HG03108 (cell line): Measurements from ENCODE around the gene CHST11.
"Not testable (repeated sequence)": the region's sequence is repeated elsewhere in the genome, so short reads cannot be mapped to it uniquely, and the experiment has no call there.

Experiments
- ATAC-seq: cut with Tn5 transposase; IDR thresholded peaks from one replicate; pipeline ENCODE4 v1.9.1; 2021; ENCODE audit warnings: moderate library complexity; ENCODE audit not compliant: unreplicated experiment

The CHST11 gene

DNA sequence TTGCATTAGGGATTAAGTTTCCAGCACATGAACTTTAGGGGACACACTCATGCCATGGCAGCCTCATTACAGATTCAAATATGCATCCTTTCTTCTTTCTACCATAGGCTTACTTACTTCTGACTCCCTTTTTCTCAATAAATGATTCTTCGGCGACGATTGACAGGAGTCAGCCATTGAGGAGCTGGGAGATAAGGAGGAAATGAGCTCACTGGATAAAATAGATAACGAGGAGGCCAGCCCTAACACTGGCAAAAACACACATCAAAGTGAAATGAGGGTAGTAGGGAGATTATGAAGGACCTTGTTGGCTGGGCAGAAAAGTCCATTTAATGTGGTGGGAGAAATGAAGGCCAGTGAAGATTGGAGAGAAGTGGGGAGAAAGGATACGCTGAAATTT is 329.1 kb downstream of the CHST11 start:
- ATAC-seq: no peak

DNA sequence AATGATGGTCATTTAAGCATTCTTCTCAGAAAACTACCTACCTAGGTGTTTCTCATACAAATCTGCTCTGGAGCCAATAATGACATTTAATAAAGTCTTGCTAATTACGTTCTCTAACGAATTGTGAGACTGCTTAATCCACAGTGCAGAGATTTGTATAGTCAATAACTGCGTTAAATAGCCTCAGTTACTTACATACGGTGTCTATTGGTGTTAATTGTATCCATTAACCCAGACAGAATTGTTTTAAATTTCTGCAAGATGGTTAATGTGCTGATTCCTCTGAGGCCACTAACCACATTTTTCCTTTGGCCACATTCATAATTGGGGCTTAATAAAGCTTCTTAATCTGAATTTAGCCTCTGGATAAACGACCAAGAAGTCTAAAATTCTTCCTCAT is 329.6 kb downstream of the CHST11 start:
- ATAC-seq: no peak

DNA sequence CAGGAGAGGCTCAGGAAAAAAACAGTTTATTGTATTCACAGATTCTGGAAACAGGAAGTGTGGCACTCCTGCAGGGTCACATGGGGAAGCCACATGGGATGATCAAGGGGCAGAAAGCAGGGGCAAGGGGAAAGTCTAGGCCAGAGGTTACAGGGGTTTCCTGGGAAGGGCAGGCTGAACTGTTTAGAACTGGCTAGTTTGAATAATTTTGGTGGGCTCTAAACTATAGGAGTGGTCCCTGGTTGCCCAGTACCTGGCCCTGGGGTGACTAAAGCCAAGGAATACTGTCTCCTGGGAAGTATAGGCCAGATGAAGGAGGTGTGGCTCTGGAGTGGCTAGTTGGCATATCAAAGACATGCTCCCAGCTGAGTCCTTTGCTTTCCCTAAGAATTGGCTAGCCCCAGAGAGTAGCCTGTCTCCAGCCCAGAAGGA is 332.1 kb downstream of the CHST11 start:
- no peak for ATAC-seq

DNA sequence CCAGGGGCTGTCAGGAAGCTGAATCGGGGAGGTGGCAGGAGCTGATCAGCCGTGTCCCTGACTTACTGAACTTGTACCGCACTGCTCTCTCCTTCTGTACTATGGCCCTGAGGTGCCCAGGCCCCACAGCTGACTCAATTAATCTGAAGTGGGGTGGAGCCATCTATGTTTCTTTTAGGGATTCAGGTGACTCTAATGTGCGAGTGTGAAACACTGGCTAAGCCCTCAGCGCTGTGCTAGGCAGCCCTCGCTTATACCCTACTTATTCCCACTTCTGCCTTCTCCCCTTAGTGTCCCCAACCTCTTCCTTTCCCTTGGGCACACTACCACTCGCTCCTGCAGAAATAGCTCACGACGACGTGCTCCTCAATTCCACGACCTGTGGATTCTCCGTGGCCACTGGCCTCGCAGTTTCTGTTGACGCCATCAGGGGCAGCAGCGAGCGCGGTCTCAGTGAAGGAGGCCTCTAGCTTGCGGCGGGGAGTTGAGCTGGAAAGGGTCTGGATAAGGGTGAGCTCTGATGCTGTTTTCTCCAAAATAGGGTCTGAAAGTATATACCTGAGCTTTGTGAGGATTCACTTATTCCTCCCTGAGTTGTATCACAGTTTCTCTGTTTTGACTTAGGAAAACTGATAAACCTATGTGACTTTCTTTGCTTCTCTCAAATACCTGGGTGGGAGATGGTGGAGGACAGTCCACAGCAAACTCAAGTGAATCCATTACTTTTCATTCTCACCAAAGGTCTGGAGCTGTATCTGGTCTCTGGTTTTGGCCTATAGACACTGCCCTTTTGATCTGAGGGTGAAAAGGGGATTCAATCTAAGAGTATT is 333.8 kb downstream of the CHST11 start:
- no peak for ATAC-seq

DNA sequence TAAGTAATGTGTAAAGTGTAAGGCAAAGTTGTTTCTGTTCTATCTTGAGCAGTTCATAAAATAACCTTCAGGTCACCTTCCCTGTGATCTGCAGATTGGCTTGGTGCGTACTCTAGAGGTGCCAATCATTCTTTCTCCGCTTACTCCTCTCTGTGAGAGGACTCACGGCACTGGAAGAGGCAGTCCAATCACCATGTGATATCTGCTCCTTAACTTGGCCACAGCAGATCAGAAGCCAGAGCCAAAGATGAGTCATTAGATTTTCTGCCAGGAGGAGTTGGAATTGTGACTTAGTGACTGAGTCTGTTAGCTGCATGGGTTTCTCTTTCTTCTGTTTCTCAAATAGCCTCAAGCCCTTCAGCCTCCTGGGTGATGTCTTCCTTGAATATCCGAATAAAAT is 335.8 kb downstream of the CHST11 start:
- no peak for ATAC-seq

DNA sequence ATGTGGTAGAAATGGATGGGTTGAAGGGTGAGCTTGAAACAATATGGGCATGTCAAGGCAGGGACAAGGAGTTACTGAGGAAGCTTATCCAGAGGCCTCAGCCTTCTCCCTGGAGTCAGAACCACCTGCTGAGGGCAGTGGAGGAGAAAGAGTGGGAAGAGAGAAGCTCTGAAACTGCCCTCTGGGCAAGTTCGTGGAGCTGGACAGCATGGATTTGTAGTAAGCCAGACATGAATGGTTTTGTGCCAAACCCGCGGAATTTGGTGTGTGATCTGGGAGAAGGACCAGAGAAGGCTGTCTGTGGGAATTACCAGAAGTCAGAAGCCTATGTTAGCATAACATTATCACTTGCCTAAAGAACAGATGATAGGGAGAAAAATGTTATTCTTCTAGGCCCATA is 336.5 kb downstream of the CHST11 start:
- ATAC-seq: no peak

DNA sequence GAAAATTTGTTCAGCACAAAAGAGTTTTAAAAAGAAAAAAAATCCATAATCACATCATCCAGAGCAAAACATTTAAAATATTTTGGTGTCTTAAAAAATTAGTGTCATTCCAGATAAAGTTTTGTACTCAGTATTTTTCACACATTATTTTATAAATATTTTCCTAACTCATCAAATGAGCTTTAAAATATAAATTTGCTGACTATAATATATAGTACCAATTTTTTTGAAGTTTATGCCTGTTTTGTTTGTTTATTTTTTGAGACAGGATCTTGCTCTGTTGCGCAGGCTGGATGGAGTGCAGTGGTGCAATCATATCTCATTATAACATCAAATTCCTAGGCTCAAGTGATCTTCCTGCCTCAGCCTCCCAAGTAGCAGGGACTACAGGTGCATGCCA is 337.2 kb downstream of the CHST11 start:
- ATAC-seq: no peak

DNA sequence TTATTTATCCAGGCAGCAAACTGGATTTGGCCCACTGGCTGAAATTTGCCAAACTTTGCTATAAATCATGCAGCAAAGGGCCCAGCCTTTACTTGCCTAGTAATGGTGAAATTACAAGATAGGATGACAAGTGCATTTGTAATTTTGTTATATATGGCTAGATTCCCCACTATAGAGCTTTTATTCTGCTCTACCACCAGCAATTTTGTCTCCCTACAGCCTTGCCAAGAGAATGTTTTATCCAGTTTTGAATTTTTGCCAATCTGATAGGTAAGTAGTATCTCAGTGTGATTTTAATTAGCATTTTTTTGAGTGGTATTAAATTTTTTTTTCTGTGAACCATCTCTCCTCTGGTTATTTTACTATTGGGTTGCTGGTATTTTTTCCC is 339.7 kb downstream of the CHST11 start:
- no peak for ATAC-seq

DNA sequence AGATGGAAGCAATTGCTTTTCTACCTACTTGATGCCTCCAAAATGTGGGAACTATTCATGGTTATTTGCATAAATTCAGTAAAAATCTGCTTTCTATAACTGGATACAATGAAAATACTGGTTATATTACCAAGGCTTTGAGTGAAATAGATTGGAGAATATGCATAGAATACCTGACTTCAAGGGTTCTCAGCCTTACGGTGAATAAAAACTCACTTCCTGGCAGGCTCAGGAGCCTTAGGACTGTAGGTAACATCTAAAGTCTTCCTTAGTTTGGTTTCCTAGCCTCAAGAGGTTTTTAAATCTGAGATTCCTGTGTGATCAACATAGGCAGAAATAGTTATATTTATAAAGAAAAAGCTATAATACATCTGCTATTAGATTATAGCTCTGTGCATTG is 342.7 kb downstream of the CHST11 start:
- ATAC-seq: no peak

DNA sequence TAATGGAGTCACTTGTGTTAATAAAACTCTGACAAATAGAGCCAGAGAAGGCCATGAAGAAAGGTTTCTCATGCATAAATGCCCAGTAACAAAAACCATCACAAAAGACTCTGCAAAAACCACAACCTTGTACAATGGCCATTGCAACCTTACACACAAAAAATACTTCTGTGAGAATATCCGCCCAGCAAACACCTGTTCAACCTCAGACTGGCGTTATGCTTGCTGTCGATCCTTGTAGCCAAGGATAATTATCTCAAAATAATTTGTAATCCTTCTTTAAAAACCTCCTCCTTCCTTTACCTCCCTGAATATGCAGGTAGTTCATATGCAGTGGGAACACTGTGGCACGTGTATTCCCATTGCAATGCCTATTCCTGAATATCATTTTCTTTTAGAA is 344.3 kb downstream of the CHST11 start:
- no peak for ATAC-seq

DNA sequence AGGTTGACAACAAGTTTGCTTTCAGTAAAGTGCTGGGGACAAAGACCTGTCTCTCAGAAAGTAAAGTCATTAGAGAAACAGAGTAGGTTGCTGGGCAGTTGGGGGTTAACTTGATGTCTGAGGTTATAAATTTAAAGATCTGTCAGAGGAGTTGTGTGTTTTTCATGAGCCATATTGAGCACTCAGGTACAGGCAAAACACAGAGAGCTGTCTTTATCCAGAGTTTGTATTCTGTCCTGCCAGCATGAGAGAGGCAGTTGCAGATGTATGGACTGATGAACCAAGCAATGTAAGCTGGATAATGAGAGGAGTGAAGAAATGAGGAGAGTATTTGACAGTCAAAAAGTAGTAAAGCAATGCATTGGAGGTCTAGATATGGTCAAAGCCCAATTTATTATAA is 344.7 kb downstream of the CHST11 start:
- ATAC-seq: no peak

DNA sequence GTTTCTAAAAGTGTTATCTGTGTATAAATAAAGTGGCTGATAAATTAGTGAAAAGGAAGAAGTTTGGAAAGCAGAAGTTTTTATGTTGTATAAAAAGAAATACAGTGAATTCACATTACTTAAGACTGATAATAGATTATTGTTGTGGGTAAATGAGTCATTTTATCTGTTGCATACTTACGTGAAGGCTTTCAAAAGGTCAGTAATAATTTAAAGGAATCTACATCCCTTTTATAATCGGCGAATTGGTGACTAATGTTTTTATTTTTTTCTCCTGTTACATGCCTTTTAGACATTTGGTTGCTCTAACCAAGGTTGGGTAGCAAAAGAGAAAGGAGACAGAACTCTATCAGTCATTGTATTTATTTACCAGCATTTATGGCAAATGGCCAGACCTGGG is 345.5 kb downstream of the CHST11 start:
- no peak for ATAC-seq

DNA sequence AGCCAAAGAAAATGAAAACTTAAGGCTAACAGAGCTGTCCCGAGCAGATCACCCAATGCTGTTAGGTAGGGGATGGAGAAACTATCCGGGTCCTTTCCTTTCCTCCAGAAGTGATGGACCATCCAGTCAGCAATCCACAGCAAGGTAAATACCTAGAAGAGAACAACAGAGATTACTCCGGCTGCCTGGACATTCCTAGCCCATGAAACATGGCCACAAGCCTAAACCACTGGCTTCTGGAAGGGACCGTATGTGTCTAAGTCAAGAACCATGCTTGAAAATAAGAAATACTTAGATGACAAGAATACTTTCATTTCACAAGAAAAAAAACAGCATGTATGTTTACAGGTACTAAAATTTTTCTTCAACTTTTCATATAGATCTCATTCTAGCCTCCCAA is 348.4 kb downstream of the CHST11 start:
- ATAC-seq: no peak

DNA sequence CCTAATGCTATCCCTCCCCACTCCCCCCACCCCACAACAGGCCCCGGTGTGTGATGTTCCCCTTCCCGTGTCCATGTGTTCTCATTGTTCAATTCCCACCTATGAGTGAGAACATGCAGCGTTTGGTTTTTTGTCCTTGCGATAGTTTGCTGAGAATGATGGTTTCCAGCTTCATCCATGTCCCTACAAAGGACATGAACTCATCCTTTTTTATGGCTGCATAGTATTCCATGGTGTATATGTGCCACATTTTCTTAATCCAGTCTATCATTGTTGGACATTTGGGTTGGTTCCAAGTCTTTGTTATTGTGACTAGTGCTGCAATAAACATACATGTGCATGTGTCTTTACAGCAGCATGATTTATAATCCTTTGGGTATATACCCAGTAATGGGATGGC is 349.4 kb downstream of the CHST11 start:
- ATAC-seq: not testable (repeated sequence)

DNA sequence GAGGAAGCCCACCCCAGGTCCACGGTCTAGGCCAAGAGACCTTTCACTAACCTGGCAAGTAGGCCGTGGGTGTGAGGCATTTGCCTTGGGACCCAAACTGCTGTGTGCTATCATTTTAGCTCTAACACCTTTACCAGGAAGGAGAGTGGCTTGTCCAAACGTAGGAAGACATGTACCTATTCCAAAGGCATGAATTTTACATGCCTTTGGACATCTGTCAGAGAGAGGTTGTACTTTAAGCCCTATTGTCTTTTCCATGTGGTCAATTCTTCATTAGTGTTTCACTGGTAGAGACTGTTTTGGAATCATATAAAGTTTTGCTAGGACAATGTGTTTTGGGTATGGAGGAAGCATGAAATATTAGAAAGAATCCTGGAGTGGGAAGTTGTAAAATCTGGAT is 352.5 kb downstream of the CHST11 start:
- no peak for ATAC-seq

DNA sequence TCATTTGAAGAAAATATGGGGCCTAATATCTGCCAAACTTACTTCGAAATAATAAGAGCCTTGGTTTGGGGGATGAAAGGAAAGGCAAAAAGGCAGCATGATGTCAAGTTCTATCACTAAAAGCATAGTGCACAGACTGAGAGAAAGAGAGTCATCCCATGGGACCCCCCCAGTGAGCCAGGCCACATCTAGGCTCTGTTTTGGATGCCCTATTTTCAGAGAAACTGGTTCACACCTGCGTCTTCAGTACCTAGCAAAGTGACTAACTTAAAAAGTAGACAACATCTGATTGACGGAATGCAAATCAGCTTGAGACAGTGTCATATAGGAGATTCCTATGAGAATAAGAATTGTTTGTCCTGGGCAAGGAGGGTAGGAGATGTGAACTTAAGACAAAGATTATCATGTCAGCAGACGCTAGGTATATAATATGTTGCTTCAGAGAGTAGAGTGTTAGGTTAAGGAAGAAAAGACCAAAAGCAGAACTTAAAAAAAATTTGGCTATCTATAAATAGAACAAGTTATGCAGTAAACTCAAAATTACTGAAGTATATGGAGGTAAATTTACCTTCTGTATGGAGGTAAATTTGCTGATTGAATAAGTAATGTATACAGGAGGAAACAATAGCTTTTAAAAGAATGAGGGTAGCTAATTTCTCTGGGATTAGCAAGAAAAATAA is 353.1 kb downstream of the CHST11 start:
- no peak for ATAC-seq
